PFSK-1 (cell line): ENCODE measurements around the gene FGD4.

Source experiments
- FOXP2 ChIP-seq: optimal IDR thresholded peaks from 2 replicates; pipeline ENCODE3; 2011; ENCODE audit warnings: borderline replicate concordance, control low read depth, inconsistent platforms; ENCODE audit not compliant: insufficient read depth; ENCODE audit errors: extremely low read length, extremely low read depth
- POLR2AphosphoS5 ChIP-seq: IDR thresholded peaks from 2 replicates; pipeline ENCODE4 v1.6.1; 2012; ENCODE audit warnings: low read depth, mild to moderate bottlenecking, control low read depth, low read length, moderate library complexity
- SIN3A ChIP-seq: IDR thresholded peaks from 2 replicates; pipeline ENCODE4 v1.6.1; 2012; ENCODE audit warnings: mild to moderate bottlenecking, low read length, moderate library complexity, borderline replicate concordance; ENCODE audit not compliant: insufficient read depth
- TAF1 ChIP-seq: IDR thresholded peaks from 2 replicates; pipeline ENCODE4 v1.6.1; 2012; ENCODE audit warnings: low read length, control low read depth, borderline replicate concordance; ENCODE audit not compliant: insufficient read depth
- TF ChIP-seq, protein P1 (sequence below), 2 experiments: IDR thresholded peaks; 2 replicates each; pipeline versions ENCODE4 v1.6.1 to v1.8.0; 2011 to 2012; ENCODE audit warnings: low read depth in 2 of 2, low read length in 2 of 2, control low read depth in 1 of 2, inconsistent platforms in 1 of 2, mild to moderate bottlenecking in 1 of 2, moderate library complexity in 1 of 2; ENCODE audit not compliant: insufficient read depth in 1 of 2

DNA sequence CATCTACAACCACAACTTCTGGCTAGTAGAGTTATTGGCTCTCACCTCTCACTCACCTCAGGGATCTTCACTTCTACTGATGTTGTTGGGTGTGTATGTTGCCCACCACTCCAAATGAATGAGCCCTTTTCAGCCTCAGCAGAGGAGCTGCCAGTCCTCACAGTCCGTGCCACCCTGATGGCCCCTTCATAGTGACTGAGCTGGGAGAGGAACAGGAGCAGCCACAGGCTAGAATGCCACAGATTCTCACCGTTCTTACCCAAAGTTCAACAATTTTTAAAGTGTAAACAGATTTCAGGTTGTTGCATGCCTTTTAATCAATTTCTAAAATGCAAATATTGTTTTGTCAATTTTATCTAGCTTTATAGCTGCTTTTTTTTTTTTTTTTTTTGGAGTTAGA, 205.2 kb downstream of the FGD4 start:
- TF ChIP-seq, protein P1, sequence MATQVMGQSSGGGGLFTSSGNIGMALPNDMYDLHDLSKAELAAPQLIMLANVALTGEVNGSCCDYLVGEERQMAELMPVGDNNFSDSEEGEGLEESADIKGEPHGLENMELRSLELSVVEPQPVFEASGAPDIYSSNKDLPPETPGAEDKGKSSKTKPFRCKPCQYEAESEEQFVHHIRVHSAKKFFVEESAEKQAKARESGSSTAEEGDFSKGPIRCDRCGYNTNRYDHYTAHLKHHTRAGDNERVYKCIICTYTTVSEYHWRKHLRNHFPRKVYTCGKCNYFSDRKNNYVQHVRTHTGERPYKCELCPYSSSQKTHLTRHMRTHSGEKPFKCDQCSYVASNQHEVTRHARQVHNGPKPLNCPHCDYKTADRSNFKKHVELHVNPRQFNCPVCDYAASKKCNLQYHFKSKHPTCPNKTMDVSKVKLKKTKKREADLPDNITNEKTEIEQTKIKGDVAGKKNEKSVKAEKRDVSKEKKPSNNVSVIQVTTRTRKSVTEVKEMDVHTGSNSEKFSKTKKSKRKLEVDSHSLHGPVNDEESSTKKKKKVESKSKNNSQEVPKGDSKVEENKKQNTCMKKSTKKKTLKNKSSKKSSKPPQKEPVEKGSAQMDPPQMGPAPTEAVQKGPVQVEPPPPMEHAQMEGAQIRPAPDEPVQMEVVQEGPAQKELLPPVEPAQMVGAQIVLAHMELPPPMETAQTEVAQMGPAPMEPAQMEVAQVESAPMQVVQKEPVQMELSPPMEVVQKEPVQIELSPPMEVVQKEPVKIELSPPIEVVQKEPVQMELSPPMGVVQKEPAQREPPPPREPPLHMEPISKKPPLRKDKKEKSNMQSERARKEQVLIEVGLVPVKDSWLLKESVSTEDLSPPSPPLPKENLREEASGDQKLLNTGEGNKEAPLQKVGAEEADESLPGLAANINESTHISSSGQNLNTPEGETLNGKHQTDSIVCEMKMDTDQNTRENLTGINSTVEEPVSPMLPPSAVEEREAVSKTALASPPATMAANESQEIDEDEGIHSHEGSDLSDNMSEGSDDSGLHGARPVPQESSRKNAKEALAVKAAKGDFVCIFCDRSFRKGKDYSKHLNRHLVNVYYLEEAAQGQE (IDR thresholded peaks at IDR 0.05; ENCODE audit: insufficient read depth in 1 of 2, low read depth in 2 of 2, low read length in 2 of 2), result no peak
- no peak for TF ChIP-seq POLR2AphosphoS5
- no peak for TF ChIP-seq TAF1
- TF ChIP-seq SIN3A, result no peak
- TF ChIP-seq FOXP2, result no peak
